Kidney epithelial cell (primary cell): ENCODE results near the gene IL1RN. TPM values are rescaled to one million over a fixed set of nuclear protein-coding genes. Genes with fewer than 3 reads are reported as not detected.

Source experiments
- DNase-seq: peaks from one replicate; pipeline ENCODE4 v3.0.0-alpha.2; 2010; ENCODE audit warnings: low read depth
- H3K27me3 ChIP-seq: 2 replicates; pipeline ENCODE4 v1.6.0; 2011; ENCODE audit warnings: low read length; ENCODE audit not compliant: control insufficient read depth, insufficient read depth
- H3K36me3 ChIP-seq: 2 replicates; pipeline ENCODE4 v1.5.1; 2011; ENCODE audit warnings: low read length; ENCODE audit not compliant: control insufficient read depth, insufficient read depth
- H3K4me3 ChIP-seq: 2 replicates; pipeline ENCODE4 v1.5.1; 2011; ENCODE audit warnings: low read depth, mild to moderate bottlenecking, control low read depth, low read length
- CTCF ChIP-seq: IDR thresholded peaks from 2 replicates; pipeline ENCODE4 v1.5.1; 2011; ENCODE audit warnings: mild to moderate bottlenecking, moderate library complexity, low read length, control low read depth, inconsistent platforms; ENCODE audit not compliant: insufficient read depth, poor library complexity, severe bottlenecking
- total RNA-seq: library from RNA; depleted of rRNA; stranded (reverse); fragments of >200 nt; gene quantifications from 2 replicates; pipeline ENCODE4 v1.2.3, GENCODE V29; 2015

Gene IL1RN
- total RNA-seq, 1 donor from 2014 or later, result 11.3 TPM

DNA sequence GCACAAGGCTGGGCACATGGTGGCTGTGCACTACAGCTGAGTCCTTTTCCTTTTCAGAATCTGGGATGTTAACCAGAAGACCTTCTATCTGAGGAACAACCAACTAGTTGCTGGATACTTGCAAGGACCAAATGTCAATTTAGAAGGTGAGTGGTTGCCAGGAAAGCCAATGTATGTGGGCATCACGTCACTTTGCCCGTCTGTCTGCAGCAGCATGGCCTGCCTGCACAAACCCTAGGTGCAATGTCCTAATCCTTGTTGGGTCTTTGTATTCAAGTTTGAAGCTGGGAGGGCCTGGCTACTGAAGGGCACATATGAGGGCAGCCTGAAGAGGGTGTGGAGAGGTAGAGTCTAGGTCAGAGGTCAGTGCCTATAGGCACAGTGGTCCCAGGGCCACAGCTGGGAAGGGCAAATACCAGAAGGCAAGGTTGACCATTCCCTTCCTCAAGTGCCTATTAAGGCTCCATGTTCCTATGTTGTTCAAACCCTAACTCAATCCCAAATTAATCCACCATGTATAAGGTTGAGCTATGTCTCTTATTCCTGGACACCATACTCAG, 2.2 kb downstream of the IL1RN start:
- Histone ChIP-seq H3K27me3 (no peaks in the 10 kb centered on the region), H3K4me3 (no peak overlapping the region), H3K36me3 (no peaks in the 10 kb centered on the region)
- no peak for DNase-seq
- TF ChIP-seq CTCF, result no peak

DNA sequence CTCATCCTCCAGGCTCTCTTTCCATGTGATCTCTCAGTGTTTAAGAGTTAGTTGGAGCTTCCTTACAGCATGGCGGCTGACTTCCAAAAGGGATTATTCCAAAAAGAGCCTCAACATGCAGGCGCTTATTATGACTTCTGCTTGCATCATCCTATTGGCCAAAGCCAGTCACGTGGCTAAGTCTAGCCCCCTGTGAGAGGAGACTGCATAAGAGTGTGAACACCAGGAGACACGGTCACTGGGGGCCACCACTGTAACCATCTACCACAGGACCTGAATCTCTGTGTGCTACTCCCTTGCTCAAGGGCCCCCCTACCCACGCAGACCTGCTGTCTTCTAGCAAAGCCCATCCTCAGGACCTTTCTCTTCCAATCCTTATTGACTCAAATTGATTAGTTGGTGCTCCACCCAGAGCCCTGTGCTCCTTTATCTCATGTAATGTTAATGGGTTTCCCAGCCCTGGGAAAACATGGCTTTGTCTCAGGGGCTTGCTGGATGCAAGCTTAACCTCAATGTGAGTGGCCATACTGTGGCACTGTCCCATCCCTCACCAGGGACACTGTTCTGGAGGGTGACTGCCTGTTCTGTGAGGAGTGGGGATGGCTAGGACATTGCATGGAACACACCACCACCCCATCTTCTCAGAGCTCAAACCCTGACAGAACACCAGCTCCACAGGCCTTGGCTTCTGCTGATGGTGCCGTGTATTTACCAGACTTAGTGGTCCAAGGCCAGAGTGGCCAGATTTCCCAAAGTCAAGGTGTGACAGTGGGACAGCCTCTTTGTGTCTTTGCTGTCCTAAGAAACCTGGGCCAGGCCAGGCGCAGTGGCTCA, 4.2 kb downstream of the IL1RN start:
- no peak for TF ChIP-seq CTCF
- no peaks in the 10 kb centered on the region for H3K36me3 ChIP-seq

GRCh38 chr2:113132414-113133021, 5.1 kb downstream of the IL1RN start:
- no peak overlapping the region for H3K4me3 ChIP-seq
- no peak for TF ChIP-seq CTCF
- no peaks in the 10 kb centered on the region for H3K27me3 ChIP-seq
- H3K36me3 ChIP-seq, result no peaks in the 10 kb centered on the region
- DNase-seq, result no peak

More for the DNA sequence above, 4.2 kb downstream of the IL1RN start:
- H3K4me3 ChIP-seq, result no peak overlapping the region
- H3K27me3 ChIP-seq, result no peaks in the 10 kb centered on the region
- DNase-seq, result no peak

- Histone ChIP-seq H3K4me3 (no peak overlapping the region), H3K36me3 (no peaks in the 10 kb centered on the region), H3K27me3 (no peaks in the 10 kb centered on the region)
- DNase-seq, result no peak
- TF ChIP-seq CTCF, result no peak
Measured at GRCh38 chr2:113133704-113134598, 6.6 kb downstream of the IL1RN start.

- DNase-seq, result no peak
- H3K4me3 ChIP-seq, result no peak overlapping the region
- TF ChIP-seq CTCF, result no peak
- H3K36me3 ChIP-seq, result no peaks in the 10 kb centered on the region
- no peaks in the 10 kb centered on the region for H3K27me3 ChIP-seq
Measured at GRCh38 chr2:113134717-113135116, 7.3 kb downstream of the IL1RN start.
